ENCODE results near the gene FOLR2.
"Not testable (repeated sequence)": the region's sequence is repeated elsewhere in the genome, so short reads cannot be mapped to it uniquely, and the experiment has no call there.

The FOLR2 gene

GRCh38 chr11:72216638-72217037, at the start of gene FOLR2:
TSS of gene FOLR2 (plus strand) at chr11:72216794. CDS start at chr11:72218585, 1,791 bp downstream.
- DNase-seq: no peak

DNA sequence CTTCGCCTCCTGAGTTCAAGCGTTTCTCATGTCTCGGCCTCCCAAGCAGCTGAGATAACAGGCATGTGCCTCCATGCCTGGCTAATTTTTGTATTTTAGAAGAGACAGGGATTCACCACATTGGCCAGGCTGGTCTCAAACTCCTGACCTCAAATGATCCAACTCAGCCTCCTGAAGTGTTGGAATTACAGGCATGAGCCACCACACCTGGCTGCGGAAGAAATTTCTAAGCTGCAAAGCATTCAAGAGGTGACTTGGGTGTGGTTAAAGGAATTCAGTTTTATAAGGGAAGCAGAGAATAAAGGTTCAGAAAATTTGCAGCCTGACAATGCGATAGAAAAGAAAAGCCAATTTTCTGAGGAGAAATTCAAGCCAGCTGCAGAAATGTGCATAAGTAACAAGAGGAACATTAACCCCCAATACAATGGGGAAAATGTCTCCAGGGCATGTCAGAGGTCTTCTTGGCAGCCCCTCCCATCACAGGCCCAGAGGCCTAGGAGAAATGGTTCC, 47.5 kb upstream of the FOLR2 start:
- DNase-seq: not testable (repeated sequence)

- not testable (repeated sequence) for DNase-seq
Measured at GRCh38 chr11:72169754-72170153, 46.8 kb upstream of the FOLR2 start.

GRCh38 chr11:72172043-72172442, 44.6 kb upstream of the FOLR2 start:
- DNase-seq: not testable (repeated sequence)

GRCh38 chr11:72173291-72173690, 43.3 kb upstream of the FOLR2 start:
- DNase-seq: no peak

GRCh38 chr11:72174302-72175070, 42.1 kb upstream of the FOLR2 start:
- no peak for DNase-seq

- DNase-seq: no peak
Measured at GRCh38 chr11:72177656-72178055, 38.9 kb upstream of the FOLR2 start.

DNA sequence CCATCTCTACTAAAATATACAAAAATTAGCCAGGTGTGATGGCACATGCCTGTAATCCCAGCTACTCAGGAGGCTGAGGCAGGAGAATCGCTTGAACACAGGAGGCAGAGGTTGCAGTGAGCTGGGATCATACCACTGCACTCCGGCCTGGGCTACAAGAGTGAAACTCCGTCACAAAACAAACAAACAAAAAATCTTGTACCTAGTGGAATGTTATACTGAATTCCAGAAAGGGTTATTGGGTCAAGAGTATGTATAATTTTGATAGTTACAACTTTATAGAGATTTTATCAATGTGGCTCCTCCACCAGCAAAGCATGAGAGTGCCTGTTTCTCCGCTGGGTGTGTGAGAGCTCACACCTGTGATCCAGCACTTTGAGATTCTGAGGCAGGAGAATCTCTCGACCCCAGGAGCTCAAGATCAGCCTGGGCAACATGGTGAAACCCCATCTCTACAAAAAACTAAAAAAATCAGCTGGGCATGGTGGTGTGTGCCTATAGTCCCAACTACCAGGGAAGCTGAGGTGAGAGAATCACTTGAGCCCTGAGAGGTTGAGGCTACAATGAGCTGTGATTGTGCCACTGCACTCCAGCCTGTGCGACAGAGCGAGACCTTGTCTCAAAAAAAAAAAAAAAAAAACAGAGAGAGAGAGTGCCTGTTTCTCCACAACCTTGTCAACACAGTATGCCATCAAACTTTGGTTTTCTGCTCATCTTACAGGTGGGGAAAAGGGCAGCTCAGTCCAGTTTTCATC, 37.4 kb upstream of the FOLR2 start:
- no peak for DNase-seq

GRCh38 chr11:72179804-72180396, 36.7 kb upstream of the FOLR2 start:
- DNase-seq: no peak

DNA sequence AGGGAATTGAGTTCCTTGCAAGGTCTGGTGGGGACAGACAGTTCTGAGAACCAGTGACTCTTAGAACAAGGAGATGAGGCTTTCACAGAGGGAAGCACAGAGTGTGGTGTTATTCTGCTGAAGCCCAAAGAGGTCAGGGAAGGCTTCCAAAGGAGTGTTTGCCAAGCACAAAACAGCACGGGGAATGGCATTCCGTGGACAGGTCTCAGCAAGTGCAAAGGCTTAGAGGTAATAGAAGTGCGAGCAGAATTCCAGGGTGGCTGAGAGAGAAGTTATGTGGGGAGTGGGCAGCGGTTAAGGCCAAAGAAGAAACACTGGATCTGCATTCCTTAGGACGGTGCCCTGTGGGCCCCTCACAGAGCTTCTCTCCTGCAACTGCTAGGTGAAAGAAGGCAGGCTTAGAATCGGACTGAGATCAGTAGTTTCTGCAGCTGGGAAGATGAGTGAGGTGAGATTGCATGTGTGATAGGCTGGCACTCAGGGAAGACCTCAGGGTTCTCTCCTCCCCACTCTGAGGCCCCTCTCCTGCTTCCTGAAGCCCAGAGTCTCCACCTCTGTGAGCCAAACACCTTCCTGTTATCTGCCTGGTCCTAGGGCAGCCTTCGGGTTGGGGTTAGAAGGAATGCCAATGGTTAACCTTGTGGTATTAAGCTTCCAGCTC, 35.6 kb upstream of the FOLR2 start:
- DNase-seq: not testable (repeated sequence)

GRCh38 chr11:72181553-72181958, 35.0 kb upstream of the FOLR2 start:
- not testable (repeated sequence) for DNase-seq

- DNase-seq: no peak
Measured at GRCh38 chr11:72188267-72188666, 28.3 kb upstream of the FOLR2 start.

GRCh38 chr11:72189455-72190250, 26.9 kb upstream of the FOLR2 start:
- DNase-seq: no peak

DNA sequence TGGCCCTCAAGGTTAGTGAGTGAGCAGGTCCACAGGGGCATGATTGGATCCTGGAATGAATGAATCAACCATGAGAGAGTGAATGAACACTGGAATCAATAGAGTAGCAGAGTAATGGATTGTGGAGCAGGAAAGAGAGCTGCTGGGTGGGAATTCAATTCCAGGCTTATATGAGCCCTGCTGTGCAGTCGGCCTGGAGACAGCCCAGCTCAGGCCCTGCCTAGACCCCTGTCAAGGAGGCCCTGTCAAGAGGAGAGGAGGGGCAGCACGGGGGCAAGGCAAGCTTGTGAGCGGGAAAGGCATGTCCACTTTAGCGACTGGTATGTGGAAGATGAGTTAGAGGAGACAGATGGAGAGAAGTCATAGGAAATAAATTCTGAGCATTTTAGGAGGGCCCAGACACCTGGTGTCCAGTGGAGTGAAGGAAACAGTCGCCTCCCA, 25.9 kb upstream of the FOLR2 start:
- DNase-seq: no peak

DNA sequence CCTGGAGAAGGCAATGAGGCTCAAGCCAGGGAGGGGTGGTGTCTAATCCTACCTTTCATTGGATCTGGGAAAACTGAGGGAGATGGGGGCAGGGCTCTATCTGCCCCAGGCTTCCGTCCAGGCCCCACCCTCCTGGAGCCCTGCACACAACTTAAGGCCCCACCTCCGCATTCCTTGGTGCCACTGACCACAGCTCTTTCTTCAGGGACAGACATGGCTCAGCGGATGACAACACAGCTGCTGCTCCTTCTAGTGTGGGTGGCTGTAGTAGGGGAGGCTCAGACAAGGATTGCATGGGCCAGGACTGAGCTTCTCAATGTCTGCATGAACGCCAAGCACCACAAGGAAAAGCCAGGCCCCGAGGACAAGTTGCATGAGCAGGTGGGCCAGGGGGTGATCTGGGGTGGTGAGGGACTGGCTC, 24.6 kb upstream of the FOLR2 start, which contains the start of gene FOLR1:
FOLR1 (plus strand) TSS at position 180 of the 421 bp plus-strand sequence; CDS start at position 214, 34 bp downstream.
- no peak for DNase-seq

DNA sequence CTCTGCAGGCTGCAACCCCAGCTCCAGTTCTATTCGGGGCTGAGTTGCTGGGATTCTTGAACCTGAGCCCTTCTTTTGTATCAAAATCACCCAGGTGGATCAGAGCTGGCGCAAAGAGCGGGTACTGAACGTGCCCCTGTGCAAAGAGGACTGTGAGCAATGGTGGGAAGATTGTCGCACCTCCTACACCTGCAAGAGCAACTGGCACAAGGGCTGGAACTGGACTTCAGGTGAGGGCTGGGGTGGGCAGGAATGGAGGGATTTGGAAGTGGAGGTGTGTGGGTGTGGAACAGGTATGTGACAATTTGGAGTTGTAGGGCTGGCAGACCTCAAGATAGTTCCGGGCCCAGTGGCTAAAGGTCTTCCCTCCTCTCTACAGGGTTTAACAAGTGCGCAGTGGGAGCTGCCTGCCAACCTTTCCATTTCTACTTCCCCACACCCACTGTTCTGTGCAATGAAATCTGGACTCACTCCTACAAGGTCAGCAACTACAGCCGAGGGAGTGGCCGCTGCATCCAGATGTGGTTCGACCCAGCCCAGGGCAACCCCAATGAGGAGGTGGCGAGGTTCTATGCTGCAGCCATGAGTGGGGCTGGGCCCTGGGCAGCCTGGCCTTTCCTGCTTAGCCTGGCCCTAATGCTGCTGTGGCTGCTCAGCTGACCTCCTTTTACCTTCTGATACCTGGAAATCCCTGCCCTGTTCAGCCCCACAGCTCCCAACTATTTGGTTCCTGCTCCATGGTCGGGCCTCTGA, 20.9 kb upstream of the FOLR2 start:
- DNase-seq: no peak

GRCh38 chr11:72201445-72201844, 15.1 kb upstream of the FOLR2 start:
- DNase-seq: not testable (repeated sequence)

- DNase-seq: no peak
Measured at GRCh38 chr11:72202571-72202970, 14.0 kb upstream of the FOLR2 start.

- DNase-seq: no peak
Measured at GRCh38 chr11:72203163-72203562, 13.4 kb upstream of the FOLR2 start.

DNA sequence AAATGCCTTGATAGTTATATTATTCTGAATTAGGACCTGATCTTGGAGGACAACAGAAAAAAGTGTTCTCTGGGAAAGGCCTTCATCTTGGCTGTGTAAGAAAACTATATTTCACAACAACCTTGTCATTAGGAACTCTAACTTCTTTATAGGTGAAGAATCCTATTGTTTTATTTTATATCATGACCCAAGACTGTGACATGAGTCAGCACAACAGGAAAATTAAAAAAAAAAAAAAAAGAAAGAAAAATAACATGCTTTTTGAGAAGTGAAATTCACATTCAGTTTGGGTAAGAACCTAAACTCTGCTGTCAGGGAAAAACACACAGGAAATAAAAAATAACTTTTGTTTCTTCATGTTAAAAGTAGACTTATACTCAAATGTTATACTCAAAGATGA, 11.7 kb upstream of the FOLR2 start:
- no peak for DNase-seq

DNA sequence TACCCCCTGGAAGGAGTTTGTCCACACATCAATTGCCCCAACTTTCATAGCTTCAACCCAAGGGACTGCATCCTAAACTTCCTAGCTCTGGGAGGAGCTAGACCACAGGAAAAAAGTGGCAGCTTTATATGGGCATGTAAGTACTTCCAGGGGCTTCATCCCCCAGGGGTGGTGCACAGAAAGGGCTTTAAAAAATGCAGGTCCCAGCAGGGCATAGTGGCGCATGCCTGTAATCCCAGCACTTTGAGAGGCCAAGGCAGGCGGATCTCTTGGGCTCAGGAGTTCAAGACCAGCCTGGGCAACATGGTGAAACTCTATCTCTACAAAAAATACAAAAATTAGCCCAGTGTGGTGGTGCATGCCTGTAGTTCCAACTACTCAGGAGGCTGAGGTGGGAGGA, 9.8 kb upstream of the FOLR2 start:
- DNase-seq: not testable (repeated sequence)
